Esophagus muscularis mucosa (tissue), 4 donors: ENCODE results near the gene ZSCAN16. TPM values are rescaled to one million over a fixed set of nuclear protein-coding genes. Genes with fewer than 3 reads are reported as not detected.
A peak's percentile ranks its signal among the peaks of the same experiment; 100 is the strongest.

Experiments
- DNase-seq: peaks from one replicate; pipeline ENCODE4 v3.0.0-alpha.2; 2017; ENCODE audit errors: extremely low spot score
- H3K27ac ChIP-seq, 4 donors: fragments of 200-600 bp; sonication (generic); replicated peaks in 1 of 4; 1 replicate in 3 of 4; 2 replicates in 1 of 4; pipeline ENCODE4 v1.5.1; 2016 to 2019; ENCODE audit warnings: mild to moderate bottlenecking in 1 of 4
- H3K27me3 ChIP-seq, 4 donors: fragments of 200-600 bp; sonication (generic); one replicate each; pipeline versions ENCODE4 v1.5.1 to v1.6.0; 2016 to 2019
- H3K36me3 ChIP-seq, 4 donors: fragments of 200-600 bp; sonication (generic); one replicate each; pipeline ENCODE4 v1.5.1; 2016 to 2019
- H3K4me1 ChIP-seq, 4 donors: fragments of 200-600 bp; sonication (generic); one replicate each; pipeline ENCODE4 v1.5.1; 2016 to 2019
- H3K4me3 ChIP-seq, 4 donors: fragments of 200-600 bp; sonication (generic); 1 replicate in 2 of 4; 2 replicates in 2 of 4; pipeline ENCODE4 v1.5.1; 2016 to 2019; ENCODE audit warnings: mild to moderate bottlenecking in 4 of 4, moderate library complexity in 1 of 4
- H3K9me3 ChIP-seq, 4 donors: fragments of 200-600 bp; sonication (generic); 1 replicate in 3 of 4; 2 replicates in 1 of 4; pipeline ENCODE4 v1.5.1; 2016 to 2019
- CTCF ChIP-seq, 3 experiments: fragments of 200-600 bp in 2 of 3; fragments of 450-650 bp in 1 of 3; sonication (generic) in 2 of 3; IDR thresholded peaks; one replicate each; pipeline ENCODE4 v1.5.1; 2017 to 2019; ENCODE audit warnings: antibody characterized with exemption in 3 of 3, mild to moderate bottlenecking in 2 of 3, moderate library complexity in 1 of 3
- EP300 ChIP-seq: sonication (generic); formaldehyde crosslinking; IDR thresholded peaks from one replicate; pipeline ENCODE4 v1.6.1; 2017; ENCODE audit warnings: antibody characterized with exemption
- POLR2A ChIP-seq: fragments of 450-650 bp; IDR thresholded peaks from one replicate; pipeline ENCODE4 v1.6.1; 2017; ENCODE audit warnings: antibody characterized with exemption, moderate library complexity, mild to moderate bottlenecking, low read depth
- POLR2AphosphoS5 ChIP-seq, 2 donors: sonication (generic); formaldehyde crosslinking; IDR thresholded peaks; one replicate each; pipeline ENCODE4 v1.6.1; 2017; ENCODE audit warnings: antibody characterized with exemption in 2 of 2
- WGBS: methylation state at CpG from one replicate; pipeline ENCODE4 v1.1.5; 2018; 5-methylcytosine and 5-hydroxymethylcytosine counted together
- intact Hi-C: fragments of 100-400 bp; cut with DNase I; formaldehyde crosslinking; loops from one replicate; pipeline ENCODE4 v1.15.1; 2023
- total RNA-seq, 4 donors: library from RNA; depleted of rRNA; stranded (reverse); fragments of >200 nt; gene quantifications; one replicate each; pipeline versions ENCODE4 v1.1.0 to v1.2.1, GENCODE V29; 2016

ZSCAN16 gene
- total RNA-seq, 4 donors from 2014 or later = 2.9 to 7.4 (median 3.4) TPM

- peaks cover 13 to 56% (median 41%) of the 10 kb centered on the region in 4 donors for H3K36me3 ChIP-seq
- intact Hi-C loops = no loop called here
- peaks cover 12 to 16% (median 13%) of the 10 kb centered on the region in 4 donors for H3K4me1 ChIP-seq
- 94% methylated on average over 3 of the region's 3 CpGs for WGBS
- no peaks in the 10 kb centered on the region for H3K9me3 ChIP-seq
- H3K27me3 ChIP-seq = no peaks in the 10 kb centered on the region
- TF ChIP-seq POLR2AphosphoS5 (IDR thresholded peaks at IDR 0.05) (no peak), POLR2A (no peak), EP300 (no peak), CTCF (IDR thresholded peaks at IDR 0.05) (no peak)
- no peak overlapping the region for H3K27ac ChIP-seq
- no peak for DNase-seq
- H3K4me3 ChIP-seq = no peak overlapping the region
These were observed 33.9 kb downstream of the ZSCAN16 start for GRCh38 chr6:28158318-28158717.

GRCh38 chr6:28159029-28159607 lies 34.7 kb downstream of the ZSCAN16 start:
- Histone ChIP-seq H3K27me3 (no peaks in the 10 kb centered on the region), H3K9me3 (no peaks in the 10 kb centered on the region), H3K4me1 (peaks cover 12 to 16% (median 13%) of the 10 kb centered on the region in 4 donors), H3K36me3 (peaks cover 5 to 48% (median 33%) of the 10 kb centered on the region in 4 donors), H3K27ac (no peak overlapping the region), H3K4me3 (no peak overlapping the region)
- 95% methylated on average over 4 of the region's 4 CpGs for WGBS
- no peak for DNase-seq
- TF ChIP-seq POLR2AphosphoS5 (IDR thresholded peaks at IDR 0.05) = no peak
- no peak for TF ChIP-seq CTCF (IDR thresholded peaks at IDR 0.05)
- no peak for TF ChIP-seq EP300
- TF ChIP-seq POLR2A = no peak
- intact Hi-C loops = no loop called here

GRCh38 chr6:28160233-28160632 lies 35.8 kb downstream of the ZSCAN16 start:
- Histone ChIP-seq H3K36me3 (peaks cover 0 to 37% (median 22%) of the 10 kb centered on the region in 4 donors), H3K4me3 (no peak overlapping the region), H3K27me3 (no peaks in the 10 kb centered on the region), H3K27ac (no peak overlapping the region), H3K4me1 (peaks cover 12 to 16% (median 13%) of the 10 kb centered on the region in 4 donors), H3K9me3 (no peaks in the 10 kb centered on the region)
- WGBS = 73% methylated on average over 2 of the region's 2 CpGs
- TF ChIP-seq POLR2AphosphoS5 (IDR thresholded peaks at IDR 0.05) (no peak), EP300 (no peak), POLR2A (no peak), CTCF (IDR thresholded peaks at IDR 0.05) (no peak)
- intact Hi-C loops = no loop called here
- DNase-seq = no peak

- TF ChIP-seq EP300 = no peak
- peak; percentile 71 to 79 for TF ChIP-seq POLR2AphosphoS5 (IDR thresholded peaks at IDR 0.05)
- no peaks in the 10 kb centered on the region for H3K9me3 ChIP-seq
- H3K4me3 ChIP-seq = peak overlapping the region; percentile 52 to 66 (median 59)
- intact Hi-C loops = no loop called here
- H3K36me3 ChIP-seq = peaks cover 0 to 25% (median 14%) of the 10 kb centered on the region in 4 donors
- WGBS = 5% methylated on average over 21 of the region's 32 CpGs
- DNase-seq = peak; percentile 92
- peak overlapping the region in 2 of 4 donors; percentile 23 to 27 for H3K27ac ChIP-seq
- H3K4me1 ChIP-seq = peaks cover 12 to 16% (median 13%) of the 10 kb centered on the region in 4 donors
- H3K27me3 ChIP-seq = no peaks in the 10 kb centered on the region
These were observed 37.1 kb downstream of the ZSCAN16 start for GRCh38 chr6:28161410-28162079.

GRCh38 chr6:28165563-28165962 lies 41.2 kb downstream of the ZSCAN16 start:
- H3K4me3 ChIP-seq = no peak overlapping the region
- H3K4me1 ChIP-seq = peaks cover 12 to 16% (median 13%) of the 10 kb centered on the region in 4 donors
- no peak for DNase-seq
- intact Hi-C loops = no loop called here
- H3K27ac ChIP-seq = no peak overlapping the region
- no peaks in the 10 kb centered on the region for H3K9me3 ChIP-seq
- H3K36me3 ChIP-seq = peaks cover 0 to 14% (median 0%) of the 10 kb centered on the region in 4 donors
- TF ChIP-seq CTCF (IDR thresholded peaks at IDR 0.05) (no peak), EP300 (no peak), POLR2AphosphoS5 (IDR thresholded peaks at IDR 0.05) (no peak), POLR2A (no peak)
- WGBS = 44% methylated on average over 1 of the region's 1 CpG
- no peaks in the 10 kb centered on the region for H3K27me3 ChIP-seq
